Chondrocyte (in vitro differentiated cells): ENCODE data around the gene KCNQ4. TPM values are rescaled to one million over a fixed set of nuclear protein-coding genes. Genes with fewer than 3 reads are reported as not detected.

Source experiments
- DNase-seq: peaks from one replicate; pipeline ENCODE4 v3.0.0; 2021; ENCODE audit warnings: mixed read lengths, low spot score
- H3K27ac Mint-ChIP-seq: one replicate; pipeline ENCODE4 v1.8.0; 2021; ENCODE audit warnings: mild to moderate bottlenecking, moderate library complexity, mixed read lengths; ENCODE audit not compliant: unreplicated experiment
- H3K27me3 Mint-ChIP-seq: 2 replicates; pipeline ENCODE4 v1.8.0; 2021; ENCODE audit warnings: low read depth, mixed read lengths
- H3K36me3 Mint-ChIP-seq: 2 replicates; pipeline ENCODE4 v1.8.0; 2021; ENCODE audit warnings: low read depth, mixed read lengths
- H3K4me1 Mint-ChIP-seq: 2 replicates; pipeline ENCODE4 v1.8.0; 2021; ENCODE audit warnings: low read depth, mild to moderate bottlenecking, mixed read lengths
- H3K4me3 Mint-ChIP-seq: one replicate; pipeline ENCODE4 v1.8.0; 2021; ENCODE audit warnings: mild to moderate bottlenecking, moderate library complexity, mixed read lengths; ENCODE audit not compliant: unreplicated experiment
- H3K9me3 Mint-ChIP-seq: 2 replicates; pipeline ENCODE4 v1.8.0; 2021; ENCODE audit warnings: low read depth, mixed read lengths
- total RNA-seq: library from RNA; stranded (reverse); gene quantifications from 3 replicates; pipeline ENCODE4 v1.2.1, GENCODE V29; 2021
- TF ChIP-seq, protein P1 (sequence below): fragments of 200-600 bp; sonication (generic); IDR thresholded peaks from 2 replicates; pipeline ENCODE4 v1.5.0; 2021; ENCODE audit warnings: antibody characterized with exemption, mild to moderate bottlenecking, moderate library complexity

KCNQ4 gene
- total RNA-seq, 1 donor from 2014 or later: 3.4 TPM

DNA sequence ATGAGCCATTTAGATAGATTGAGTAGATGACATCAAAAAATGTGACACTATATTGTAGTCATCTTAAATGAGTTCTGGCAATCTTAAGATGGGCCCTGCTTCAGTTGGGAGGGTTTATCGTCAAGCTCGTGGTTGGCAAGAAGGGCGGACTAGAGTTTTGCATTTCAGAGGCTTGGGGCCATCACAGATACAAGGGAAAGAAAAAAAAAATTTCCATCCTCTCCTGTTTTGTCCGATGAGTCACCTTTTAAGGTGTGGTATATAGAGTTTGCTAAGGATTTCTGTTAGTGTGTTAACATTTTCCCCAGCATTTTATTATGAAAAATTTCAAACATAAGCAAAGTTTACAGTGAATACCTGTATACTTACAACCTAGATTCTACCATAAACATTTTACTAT lies 31.8 kb upstream of the KCNQ4 start:
- no peaks in the 10 kb centered on the region for H3K27me3 Mint-ChIP-seq
- H3K9me3 Mint-ChIP-seq: no peaks in the 10 kb centered on the region
- DNase-seq: no peak
- H3K36me3 Mint-ChIP-seq: peaks cover 38% of the 10 kb centered on the region
- TF ChIP-seq, protein P1, sequence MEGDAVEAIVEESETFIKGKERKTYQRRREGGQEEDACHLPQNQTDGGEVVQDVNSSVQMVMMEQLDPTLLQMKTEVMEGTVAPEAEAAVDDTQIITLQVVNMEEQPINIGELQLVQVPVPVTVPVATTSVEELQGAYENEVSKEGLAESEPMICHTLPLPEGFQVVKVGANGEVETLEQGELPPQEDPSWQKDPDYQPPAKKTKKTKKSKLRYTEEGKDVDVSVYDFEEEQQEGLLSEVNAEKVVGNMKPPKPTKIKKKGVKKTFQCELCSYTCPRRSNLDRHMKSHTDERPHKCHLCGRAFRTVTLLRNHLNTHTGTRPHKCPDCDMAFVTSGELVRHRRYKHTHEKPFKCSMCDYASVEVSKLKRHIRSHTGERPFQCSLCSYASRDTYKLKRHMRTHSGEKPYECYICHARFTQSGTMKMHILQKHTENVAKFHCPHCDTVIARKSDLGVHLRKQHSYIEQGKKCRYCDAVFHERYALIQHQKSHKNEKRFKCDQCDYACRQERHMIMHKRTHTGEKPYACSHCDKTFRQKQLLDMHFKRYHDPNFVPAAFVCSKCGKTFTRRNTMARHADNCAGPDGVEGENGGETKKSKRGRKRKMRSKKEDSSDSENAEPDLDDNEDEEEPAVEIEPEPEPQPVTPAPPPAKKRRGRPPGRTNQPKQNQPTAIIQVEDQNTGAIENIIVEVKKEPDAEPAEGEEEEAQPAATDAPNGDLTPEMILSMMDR: no peak
- no peak overlapping the region for H3K27ac Mint-ChIP-seq
- H3K4me3 Mint-ChIP-seq: no peak overlapping the region
- peaks cover 10% of the 10 kb centered on the region for H3K4me1 Mint-ChIP-seq

DNA sequence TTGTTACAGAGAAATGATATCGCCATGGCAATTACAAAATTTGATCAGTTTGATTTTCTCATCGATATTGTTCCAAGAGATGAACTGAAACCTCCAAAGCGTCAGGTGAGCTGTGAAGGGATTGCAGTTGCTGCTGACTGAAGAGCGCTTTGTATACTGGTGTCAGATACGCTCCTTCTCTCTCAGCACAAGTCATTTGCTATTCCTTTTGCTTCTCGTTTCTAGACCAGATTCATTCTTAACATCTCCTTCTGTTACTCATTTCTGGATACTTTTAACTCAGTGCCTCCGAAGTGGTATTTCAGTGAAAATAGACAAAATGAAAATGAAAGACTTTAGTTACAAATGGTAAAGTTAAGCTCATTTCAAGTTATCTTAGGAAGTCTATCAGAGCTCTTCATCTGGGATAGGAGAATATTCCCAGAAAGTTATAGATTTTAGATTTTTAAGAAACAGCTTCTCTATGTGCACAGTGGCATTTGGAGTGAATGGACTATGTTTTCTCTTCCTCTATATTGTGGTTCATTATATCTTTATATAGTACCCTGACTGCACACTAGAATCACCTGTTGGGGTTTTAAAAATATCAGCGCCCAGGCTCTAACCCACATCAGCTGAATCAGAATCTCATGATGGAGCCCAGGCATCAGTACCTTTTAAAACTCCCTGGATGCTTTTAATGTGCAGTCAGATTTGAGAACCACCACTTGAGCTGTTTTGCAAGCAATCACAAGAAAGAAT lies 30.3 kb upstream of the KCNQ4 start:
- Mint-ChIP-seq H3K27me3 (no peaks in the 10 kb centered on the region), H3K27ac (no peak overlapping the region), H3K4me3 (no peak overlapping the region), H3K36me3 (peaks cover 39% of the 10 kb centered on the region), H3K9me3 (no peaks in the 10 kb centered on the region), H3K4me1 (peaks cover 7% of the 10 kb centered on the region)
- DNase-seq: no peak
- TF ChIP-seq, protein P1: no peak

- no peak for DNase-seq
- H3K4me1 Mint-ChIP-seq: peaks cover 7% of the 10 kb centered on the region
- peaks cover 39% of the 10 kb centered on the region for H3K36me3 Mint-ChIP-seq
- TF ChIP-seq, protein P1: no peak
- no peaks in the 10 kb centered on the region for H3K27me3 Mint-ChIP-seq
- no peak overlapping the region for H3K27ac Mint-ChIP-seq
- H3K9me3 Mint-ChIP-seq: no peaks in the 10 kb centered on the region
- H3K4me3 Mint-ChIP-seq: no peak overlapping the region
These were observed 29.4 kb upstream of the KCNQ4 start for GRCh38 chr1:40754201-40754600.

DNA sequence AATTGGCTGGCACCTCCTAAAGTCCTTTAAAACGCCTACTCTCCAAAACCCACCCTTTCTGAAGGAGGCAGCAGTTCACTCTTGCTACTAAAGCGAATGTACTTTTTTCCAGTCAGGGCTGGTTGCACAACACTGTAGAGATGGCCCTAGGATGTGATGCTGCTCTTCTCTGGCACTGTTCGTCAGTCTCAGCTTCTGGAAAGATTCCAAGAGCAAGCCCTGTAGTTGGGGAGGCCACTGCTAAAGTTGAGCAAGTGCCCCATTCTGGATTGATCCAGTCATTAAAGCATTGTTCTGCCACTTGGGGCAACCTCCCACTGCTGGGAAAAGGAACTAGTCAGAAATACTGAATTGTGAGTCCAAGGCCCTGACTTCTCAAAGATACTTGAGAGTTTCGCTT lies 28.5 kb upstream of the KCNQ4 start:
- Mint-ChIP-seq H3K9me3 (no peaks in the 10 kb centered on the region), H3K27ac (no peak overlapping the region), H3K27me3 (no peaks in the 10 kb centered on the region), H3K4me1 (peaks cover 7% of the 10 kb centered on the region), H3K36me3 (peaks cover 42% of the 10 kb centered on the region), H3K4me3 (no peak overlapping the region)
- DNase-seq: no peak
- TF ChIP-seq, protein P1: no peak

DNA sequence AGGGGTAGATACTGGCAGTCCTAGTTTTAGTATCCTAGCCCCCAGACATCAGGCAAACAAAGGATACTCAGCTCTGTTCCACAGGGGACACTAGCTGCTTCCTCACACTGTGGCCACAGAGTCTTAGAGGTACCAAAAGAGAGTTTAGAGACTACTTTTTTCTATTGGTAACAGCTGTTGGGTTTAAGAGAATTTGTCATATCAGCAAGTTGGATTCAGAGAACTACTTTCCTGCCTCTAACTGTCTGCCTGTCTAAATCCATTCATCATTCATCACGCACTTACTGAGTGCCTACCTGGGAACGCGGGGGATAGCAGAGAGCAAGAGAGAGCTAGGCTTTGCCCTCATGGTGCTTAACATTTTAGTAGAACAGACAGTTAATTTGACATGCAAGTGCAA lies 27.1 kb upstream of the KCNQ4 start:
- DNase-seq: no peak
- no peak overlapping the region for H3K4me3 Mint-ChIP-seq
- no peaks in the 10 kb centered on the region for H3K4me1 Mint-ChIP-seq
- peaks cover 41% of the 10 kb centered on the region for H3K36me3 Mint-ChIP-seq
- no peak overlapping the region for H3K27ac Mint-ChIP-seq
- H3K27me3 Mint-ChIP-seq: no peaks in the 10 kb centered on the region
- TF ChIP-seq, protein P1: no peak
- no peaks in the 10 kb centered on the region for H3K9me3 Mint-ChIP-seq
